Fibroblast of peridontal ligament (primary cell): Measurements from ENCODE around the gene VANGL2.
"Not testable (repeated sequence)": the region's sequence is repeated elsewhere in the genome, so short reads cannot be mapped to it uniquely, and the experiment has no call there.

Experiments used
- DNase-seq: peaks from one replicate; pipeline ENCODE4 v3.0.0-alpha.2; 2010; ENCODE audit errors: extremely low read depth

VANGL2 gene

GRCh38 chr1:160370561-160371345 lies 29.6 kb upstream of the VANGL2 start:
- no peak for DNase-seq

- DNase-seq, result no peak
These were observed 29.1 kb upstream of the VANGL2 start for GRCh38 chr1:160371346-160371631.

- DNase-seq, result no peak
These were observed 28.6 kb upstream of the VANGL2 start for GRCh38 chr1:160371756-160372155.

GRCh38 chr1:160373696-160374095 lies 26.7 kb upstream of the VANGL2 start:
- DNase-seq, result peak; percentile 21

GRCh38 chr1:160374306-160375110 lies 25.9 kb upstream of the VANGL2 start:
- DNase-seq, result no peak

- no peak for DNase-seq
These were observed 24.4 kb upstream of the VANGL2 start for GRCh38 chr1:160375788-160376524.

- DNase-seq, result peak; percentile 73
These were observed 23.7 kb upstream of the VANGL2 start for GRCh38 chr1:160376525-160377131.

GRCh38 chr1:160377585-160378206 lies 22.7 kb upstream of the VANGL2 start:
- DNase-seq, result peak; percentile 39

GRCh38 chr1:160384812-160385211 lies 15.6 kb upstream of the VANGL2 start:
- DNase-seq, result not testable (repeated sequence)

GRCh38 chr1:160388406-160388805 lies 12.0 kb upstream of the VANGL2 start:
- not testable (repeated sequence) for DNase-seq

GRCh38 chr1:160394673-160395072 lies 5.7 kb upstream of the VANGL2 start:
- no peak for DNase-seq

- DNase-seq, result no peak
These were observed 2.7 kb upstream of the VANGL2 start for GRCh38 chr1:160397651-160398050.

GRCh38 chr1:160398823-160399222 lies 1.5 kb upstream of the VANGL2 start:
- no peak for DNase-seq

GRCh38 chr1:160399544-160400222 lies 681 bp upstream of the VANGL2 start:
- DNase-seq, result no peak

- no peak for DNase-seq
These were observed 502 bp downstream of the VANGL2 start for GRCh38 chr1:160400646-160401486.

GRCh38 chr1:160401487-160401805 lies 1.1 kb downstream of the VANGL2 start:
- DNase-seq, result no peak

GRCh38 chr1:160402001-160402795 lies 1.8 kb downstream of the VANGL2 start:
- DNase-seq, result no peak

- DNase-seq, result no peak
These were observed 2.9 kb downstream of the VANGL2 start for GRCh38 chr1:160403244-160403643.

- DNase-seq, result no peak
These were observed 3.7 kb downstream of the VANGL2 start for GRCh38 chr1:160404094-160404493.
